IPS-20b (cell line): ENCODE data around the gene SETD1A.

Experiments
- H3K27ac ChIP-seq: one replicate; pipeline ENCODE4 v1.5.1; 2013; ENCODE audit warnings: low read length
- H3K27me3 ChIP-seq: 2 replicates; pipeline ENCODE4 v1.6.1; 2013; ENCODE audit warnings: mild to moderate bottlenecking, low read length, inconsistent platforms; ENCODE audit not compliant: insufficient read depth
- H3K36me3 ChIP-seq: 2 replicates; pipeline ENCODE4 v1.6.1; 2013; ENCODE audit warnings: low read depth, mild to moderate bottlenecking, inconsistent platforms, low read length, moderate library complexity; ENCODE audit not compliant: insufficient read depth
- H3K4me1 ChIP-seq: 2 replicates; pipeline ENCODE4 v1.6.1; 2013; ENCODE audit warnings: mild to moderate bottlenecking, control low read depth, inconsistent platforms, low read length, moderate library complexity; ENCODE audit not compliant: insufficient read depth
- H3K4me3 ChIP-seq: 2 replicates; pipeline ENCODE4 v1.5.1; 2013; ENCODE audit warnings: mild to moderate bottlenecking, low read length, inconsistent platforms
- H3K9ac ChIP-seq: 2 replicates; pipeline ENCODE4 v1.6.1; 2013; ENCODE audit warnings: low read depth, mild to moderate bottlenecking, inconsistent platforms, low read length, moderate library complexity
- H3K9me3 ChIP-seq: 2 replicates; pipeline ENCODE4 v1.6.1; 2013; ENCODE audit warnings: mild to moderate bottlenecking, low read depth, low read length, inconsistent platforms; ENCODE audit not compliant: insufficient read depth

The SETD1A gene

DNA sequence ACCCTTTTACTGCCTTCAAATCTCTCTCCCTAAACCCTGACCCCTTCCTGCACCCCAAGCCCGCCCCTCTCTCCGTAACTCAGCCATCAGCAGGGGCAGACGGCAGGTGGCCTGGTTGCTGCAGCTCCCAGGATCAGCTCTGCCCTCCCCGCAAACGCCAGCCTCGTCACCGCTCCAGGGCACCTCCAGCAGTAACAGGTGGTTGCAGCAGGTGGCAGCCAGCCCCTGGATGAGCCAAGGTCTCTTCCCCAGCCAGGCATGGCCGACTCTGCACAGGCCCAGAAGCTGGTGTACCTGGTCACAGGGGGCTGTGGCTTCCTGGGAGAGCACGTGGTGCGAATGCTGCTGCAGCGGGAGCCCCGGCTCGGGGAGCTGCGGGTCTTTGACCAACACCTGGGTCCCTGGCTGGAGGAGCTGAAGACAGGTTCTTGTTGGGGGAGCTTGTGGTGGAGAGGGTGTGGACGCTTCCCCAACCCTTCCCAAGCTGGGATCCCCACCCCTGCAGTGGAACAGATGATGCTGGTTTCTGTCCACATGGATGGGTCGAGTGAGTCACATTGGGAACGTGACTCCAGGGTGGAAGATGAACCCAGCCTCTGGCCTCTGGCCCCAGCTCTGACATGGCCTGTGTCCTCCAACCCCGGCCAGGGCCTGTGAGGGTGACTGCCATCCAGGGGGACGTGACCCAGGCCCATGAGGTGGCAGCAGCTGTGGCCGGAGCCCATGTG lies 28.0 kb downstream of the SETD1A start:
- no peak overlapping the region for H3K27ac ChIP-seq
- no peaks in the 10 kb centered on the region for H3K27me3 ChIP-seq
- H3K4me1 ChIP-seq: no peaks in the 10 kb centered on the region; the same call in 1 of the 2 replicates
- peak overlapping the region; percentile 46; the same call in 1 of the 2 replicates for H3K9ac ChIP-seq
- H3K9me3 ChIP-seq: no peaks in the 10 kb centered on the region
- peak overlapping the region; percentile 54; the same call in 1 of the 2 replicates for H3K4me3 ChIP-seq
- H3K36me3 ChIP-seq: peaks cover 40% of the 10 kb centered on the region

- H3K27me3 ChIP-seq: no peaks in the 10 kb centered on the region
- H3K9me3 ChIP-seq: no peaks in the 10 kb centered on the region
- no peaks in the 10 kb centered on the region; the same call in 1 of the 2 replicates for H3K4me1 ChIP-seq
- no peak overlapping the region for H3K4me3 ChIP-seq
- H3K36me3 ChIP-seq: peaks cover 32% of the 10 kb centered on the region
- H3K27ac ChIP-seq: no peak overlapping the region
- H3K9ac ChIP-seq: no peak overlapping the region
Measured at GRCh38 chr16:30986129-30986991, 28.8 kb downstream of the SETD1A start.

GRCh38 chr16:30987581-30988190 lies 30.1 kb downstream of the SETD1A start:
- Histone ChIP-seq H3K27me3 (no peaks in the 10 kb centered on the region), H3K27ac (no peak overlapping the region)

DNA sequence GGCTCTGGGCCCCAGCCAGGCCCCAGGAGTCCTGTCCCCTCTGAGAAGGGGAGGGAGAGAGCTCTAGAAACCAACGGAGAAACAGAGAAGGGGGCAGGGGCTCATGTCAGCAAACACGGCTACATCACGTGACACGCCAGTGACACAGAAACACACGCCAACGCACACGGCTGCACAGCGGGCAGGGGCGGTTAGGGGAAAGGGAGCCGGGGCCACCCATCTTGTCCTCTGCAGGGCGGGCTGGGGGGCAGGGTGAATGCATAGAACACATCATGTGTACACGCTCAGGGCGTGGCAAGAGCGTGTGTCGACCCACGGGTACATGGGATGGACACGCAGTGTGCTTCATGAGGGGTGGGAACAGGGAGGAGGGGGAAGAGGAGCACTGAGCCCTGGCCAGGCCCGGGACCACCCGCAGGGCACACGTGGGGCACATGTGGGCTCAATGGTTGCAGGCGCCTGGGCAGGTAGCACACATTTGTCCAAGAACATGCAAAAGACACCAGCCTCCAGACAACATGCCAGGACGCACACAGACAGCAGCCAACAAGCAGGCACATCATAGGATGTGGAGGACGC lies 32.0 kb downstream of the SETD1A start:
- no peaks in the 10 kb centered on the region for H3K9me3 ChIP-seq
- no peak overlapping the region for H3K9ac ChIP-seq
- H3K27me3 ChIP-seq: no peaks in the 10 kb centered on the region
- no peak overlapping the region for H3K4me3 ChIP-seq
- peaks cover 3% of the 10 kb centered on the region; the same call in 1 of the 2 replicates for H3K36me3 ChIP-seq
- H3K27ac ChIP-seq: no peak overlapping the region
- H3K4me1 ChIP-seq: no peaks in the 10 kb centered on the region; the same call in 1 of the 2 replicates

More at GRCh38 chr16:30987581-30988190, 30.1 kb downstream of the SETD1A start:
- Histone ChIP-seq H3K9ac (no peak overlapping the region), H3K9me3 (no peaks in the 10 kb centered on the region), H3K4me3 (no peak overlapping the region), H3K36me3 (peaks cover 22% of the 10 kb centered on the region), H3K4me1 (no peaks in the 10 kb centered on the region; the same call in 1 of the 2 replicates)

DNA sequence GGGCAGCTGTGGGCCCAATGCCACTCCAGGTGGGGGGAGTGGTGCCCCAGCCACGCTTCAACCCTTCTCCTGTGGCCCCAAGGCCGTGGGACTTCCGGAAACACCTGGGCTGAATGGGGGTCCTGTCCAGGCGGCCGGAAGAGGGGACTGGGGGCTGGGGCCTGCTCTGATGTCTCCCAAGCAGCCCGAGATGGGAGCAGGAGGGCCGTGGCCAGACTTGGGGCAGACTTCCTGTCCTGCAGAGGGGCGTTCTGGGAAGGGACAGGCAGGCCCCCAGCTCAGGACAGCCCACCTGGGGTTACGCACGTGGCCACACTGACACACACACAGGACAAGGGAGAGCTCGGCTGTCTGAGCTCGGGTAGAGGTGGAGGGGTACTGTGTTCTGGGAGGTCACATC lies 32.6 kb downstream of the SETD1A start:
- Histone ChIP-seq H3K4me1 (no peaks in the 10 kb centered on the region; the same call in 1 of the 2 replicates), H3K9ac (no peak overlapping the region), H3K36me3 (no peaks in the 10 kb centered on the region), H3K27me3 (no peaks in the 10 kb centered on the region), H3K9me3 (no peaks in the 10 kb centered on the region), H3K27ac (no peak overlapping the region), H3K4me3 (no peak overlapping the region)

DNA sequence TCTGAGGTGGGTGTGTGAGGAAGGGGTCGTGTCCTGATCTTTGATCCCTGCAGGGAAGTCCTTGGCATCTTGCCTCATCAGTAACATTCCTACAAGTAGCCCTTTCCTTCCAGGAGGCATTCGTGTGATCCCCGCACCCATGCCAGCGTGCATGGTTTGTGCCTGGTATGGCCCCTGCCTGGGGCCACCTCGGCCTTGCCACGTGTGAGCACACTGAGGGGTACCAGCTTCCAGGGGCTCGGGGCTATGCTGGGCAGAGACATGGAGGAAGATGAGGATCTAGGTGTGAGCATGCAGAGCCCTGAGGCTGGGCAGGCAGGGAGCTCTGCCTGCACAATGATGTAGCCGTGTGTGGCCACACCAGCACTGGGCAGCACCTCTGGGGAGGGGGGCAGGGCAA lies 33.5 kb downstream of the SETD1A start:
- no peaks in the 10 kb centered on the region for H3K4me1 ChIP-seq
- no peak overlapping the region for H3K4me3 ChIP-seq
- H3K27me3 ChIP-seq: peaks cover under 1% of the 10 kb centered on the region
- no peak overlapping the region for H3K27ac ChIP-seq
- no peaks in the 10 kb centered on the region for H3K36me3 ChIP-seq
- no peaks in the 10 kb centered on the region for H3K9me3 ChIP-seq
- no peak overlapping the region for H3K9ac ChIP-seq

GRCh38 chr16:30992276-30992780 lies 34.8 kb downstream of the SETD1A start:
- no peaks in the 10 kb centered on the region for H3K4me1 ChIP-seq
- H3K9ac ChIP-seq: no peak overlapping the region
- H3K27me3 ChIP-seq: peaks cover 7% of the 10 kb centered on the region
- H3K4me3 ChIP-seq: no peak overlapping the region
- no peaks in the 10 kb centered on the region for H3K9me3 ChIP-seq
- no peaks in the 10 kb centered on the region for H3K36me3 ChIP-seq
- no peak overlapping the region for H3K27ac ChIP-seq

DNA sequence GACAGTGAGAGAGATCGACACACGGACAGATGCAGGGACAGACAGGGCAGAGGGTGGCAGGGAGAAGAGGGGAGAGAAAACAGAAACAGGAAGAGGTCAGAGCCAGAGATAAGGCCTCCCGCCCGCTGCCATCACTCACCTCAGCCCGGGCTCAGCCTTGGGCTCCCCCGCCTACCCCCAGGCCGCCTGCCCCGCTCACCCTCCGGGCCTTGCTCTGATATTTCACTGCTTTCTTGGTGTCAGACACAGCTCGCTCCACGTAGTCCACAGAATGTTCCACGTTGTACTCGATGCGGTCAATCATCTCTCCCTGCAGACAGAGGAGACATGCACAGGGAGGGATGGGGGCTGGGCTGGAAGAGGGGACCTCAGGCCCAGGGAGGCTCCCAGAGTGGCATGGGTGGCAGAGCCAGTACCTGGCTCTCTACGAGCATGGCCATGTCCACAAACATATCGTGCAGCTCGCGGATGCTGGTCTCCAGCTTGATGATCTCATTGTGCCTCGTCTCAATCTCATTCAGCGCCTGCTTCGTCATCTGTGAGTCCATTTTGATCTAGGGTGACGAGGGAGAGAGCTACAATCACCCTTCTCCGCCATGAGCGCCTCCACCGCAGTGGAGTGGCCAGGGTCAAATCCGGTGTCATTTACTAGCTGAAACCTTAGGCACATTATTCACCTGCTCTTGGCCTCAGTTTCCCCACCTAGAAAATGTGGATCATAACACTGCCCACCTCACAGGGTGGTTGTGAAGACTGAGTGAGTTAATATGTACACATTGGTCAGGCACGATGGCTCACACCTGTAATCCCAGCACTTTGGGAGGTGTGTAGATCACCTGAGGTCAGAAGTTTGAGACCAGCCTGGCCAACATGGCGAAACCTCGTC lies 35.6 kb downstream of the SETD1A start:
- Histone ChIP-seq H3K4me3 (no peak overlapping the region), H3K9me3 (no peaks in the 10 kb centered on the region), H3K27ac (no peak overlapping the region), H3K9ac (no peak overlapping the region), H3K36me3 (no peaks in the 10 kb centered on the region), H3K27me3 (peaks cover 14% of the 10 kb centered on the region), H3K4me1 (no peaks in the 10 kb centered on the region)

DNA sequence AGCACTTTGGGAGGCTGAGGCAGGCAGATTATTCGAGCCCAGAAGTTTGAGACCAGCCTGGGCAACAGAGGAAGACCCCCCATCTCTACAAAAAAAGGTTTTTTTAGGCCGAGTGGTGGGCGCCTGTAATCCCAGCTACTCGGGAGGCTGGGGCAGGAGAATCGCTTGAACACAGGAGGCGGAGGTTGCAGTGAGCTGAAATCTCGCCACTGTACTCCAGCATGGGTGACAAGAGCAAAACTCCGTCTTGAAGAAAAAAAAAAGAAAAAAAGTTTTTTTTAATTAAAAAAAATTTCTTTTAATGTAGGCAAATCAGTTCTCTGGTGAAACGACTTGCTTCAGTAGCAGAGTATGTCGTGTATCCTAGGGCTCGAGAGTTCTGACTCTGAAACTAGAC lies 38.4 kb downstream of the SETD1A start:
- Histone ChIP-seq H3K9ac (peak overlapping the region; percentile 70; the same call in 1 of the 2 replicates), H3K36me3 (no peaks in the 10 kb centered on the region), H3K9me3 (no peaks in the 10 kb centered on the region), H3K27ac (no peak overlapping the region), H3K4me3 (peak overlapping the region; percentile 85), H3K27me3 (peaks cover 26% of the 10 kb centered on the region), H3K4me1 (peaks cover 5% of the 10 kb centered on the region; the same call in 1 of the 2 replicates)

DNA sequence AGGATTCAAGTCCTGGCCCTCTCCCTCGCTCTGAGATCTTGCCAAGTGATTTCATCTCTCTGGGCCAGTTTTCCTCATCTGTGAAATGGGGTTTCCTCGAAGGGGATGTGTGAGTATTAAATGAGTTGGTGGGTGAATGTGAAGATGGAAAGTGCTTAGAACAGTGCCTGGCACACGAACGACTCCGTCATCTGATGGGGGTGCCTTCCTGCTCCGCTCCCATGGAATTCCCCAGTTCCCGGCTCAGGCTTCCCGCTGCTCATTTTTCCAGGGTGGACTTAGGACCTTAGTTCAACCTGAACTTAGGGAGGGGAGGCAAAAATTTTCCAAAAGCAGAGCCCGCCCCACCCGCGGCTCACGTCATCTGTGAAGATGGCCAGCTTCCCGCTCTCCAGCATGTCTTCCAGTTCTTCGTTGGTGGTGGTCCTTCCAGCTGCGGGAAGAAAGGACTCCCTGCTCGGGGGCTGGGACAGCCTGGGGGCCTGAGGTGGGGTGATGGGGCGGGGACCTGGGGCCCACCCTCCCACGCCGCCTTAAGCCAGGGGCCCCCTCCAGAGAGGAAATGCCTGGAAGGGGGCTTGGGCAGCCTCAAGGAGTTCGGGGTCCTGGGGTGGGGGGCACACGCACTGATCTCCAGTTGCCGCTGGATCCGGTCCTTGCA lies 38.9 kb downstream of the SETD1A start:
- no peak overlapping the region for H3K27ac ChIP-seq
- H3K4me1 ChIP-seq: peaks cover 5% of the 10 kb centered on the region; the same call in 1 of the 2 replicates
- no peaks in the 10 kb centered on the region for H3K36me3 ChIP-seq
- H3K9me3 ChIP-seq: no peaks in the 10 kb centered on the region
- H3K27me3 ChIP-seq: peaks cover 26% of the 10 kb centered on the region
- H3K4me3 ChIP-seq: peak overlapping the region; percentile 85
- peak overlapping the region; percentile 70; the same call in 1 of the 2 replicates for H3K9ac ChIP-seq
